SU-DHL-6 (cell line): ENCODE data around the gene ATOH8.

Experiments used
- H2AFZ ChIP-seq: fragments of 200-600 bp; sonication (generic); 2 replicates; pipeline ENCODE4 v1.6.1; 2014; ENCODE audit warnings: low read depth, mild to moderate bottlenecking, moderate library complexity, mixed read lengths, antibody characterized with exemption, low read length; ENCODE audit not compliant: severe bottlenecking
- H3F3A ChIP-seq: fragments of 200-600 bp; shearing (Covaris generic); 2 replicates; pipeline ENCODE4 v1.6.0; 2016; ENCODE audit warnings: antibody characterized with exemption, mild to moderate bottlenecking; ENCODE audit not compliant: insufficient read depth
- H3K27ac ChIP-seq: fragments of 200-600 bp; sonication (generic); 2 replicates; pipeline ENCODE4 v1.5.1; 2016; ENCODE audit warnings: low read depth, mild to moderate bottlenecking, low read length, moderate library complexity, mixed read lengths
- H3K27me3 ChIP-seq: fragments of 200-600 bp; sonication (generic), shearing (Covaris generic); 2 replicates; pipeline ENCODE4 v1.6.0; 2014; ENCODE audit warnings: mild to moderate bottlenecking, low read length
- H3K36me3 ChIP-seq: fragments of 200-600 bp; sonication (generic); 2 replicates; pipeline ENCODE4 v1.6.1; 2014; ENCODE audit warnings: mild to moderate bottlenecking, low read length, mixed read lengths
- H3K4me2 ChIP-seq: fragments of 300-600, 200-600 bp; shearing (Covaris generic), sonication (generic); 2 replicates; pipeline ENCODE4 v1.6.0; 2014; ENCODE audit warnings: low read length, low read depth, mild to moderate bottlenecking; ENCODE audit not compliant: poor library complexity, severe bottlenecking
- H3K4me3 ChIP-seq: fragments of 200-600 bp; sonication (generic); 2 replicates; pipeline ENCODE4 v1.5.1; 2014; ENCODE audit warnings: antibody characterized with exemption, low read length, mild to moderate bottlenecking, mixed read lengths; ENCODE audit not compliant: insufficient read depth, poor library complexity, severe bottlenecking
- H3K79me2 ChIP-seq: fragments of 200-600 bp; sonication (generic); 2 replicates; pipeline ENCODE4 v1.6.1; 2014; ENCODE audit warnings: mild to moderate bottlenecking, low read length, moderate library complexity; ENCODE audit not compliant: insufficient read depth
- H3K9ac ChIP-seq: fragments of 200-600 bp; sonication (generic); 2 replicates; pipeline ENCODE4 v1.7.0; 2014; ENCODE audit warnings: mild to moderate bottlenecking, low read length
- H3K9me2 ChIP-seq: fragments of 200-600 bp; sonication (generic); replicated peaks from 2 replicates; pipeline ENCODE4 v1.6.1; 2014; ENCODE audit warnings: low read length; ENCODE audit not compliant: insufficient read depth
- H3K9me3 ChIP-seq: fragments of 200-600 bp; sonication (generic); 2 replicates; pipeline ENCODE4 v1.6.1; 2014; ENCODE audit warnings: low read length, mixed read lengths; ENCODE audit not compliant: insufficient read depth
- H4K20me1 ChIP-seq: fragments of 200-600 bp; sonication (generic); 2 replicates; pipeline ENCODE4 v1.6.1; 2014; ENCODE audit warnings: low read depth, mild to moderate bottlenecking, antibody characterized with exemption, low read length, moderate library complexity, mixed read lengths
- EZH2phosphoT487 ChIP-seq: fragments of 200-600 bp; sonication (generic), shearing (Covaris generic); conservative IDR thresholded peaks from 2 replicates; pipeline ENCODE4 v1.6.1; 2018; ENCODE audit warnings: mild to moderate bottlenecking, antibody characterized with exemption, low read length, moderate library complexity, mixed read lengths
- TF ChIP-seq, protein P1 (sequence below): fragments of 200-600 bp; sonication (generic); IDR thresholded peaks from one replicate; pipeline ENCODE4 v1.5.1; 2017; ENCODE audit warnings: antibody characterized with exemption, mild to moderate bottlenecking, low read length, moderate library complexity; ENCODE audit not compliant: insufficient read depth, poor library complexity, severe bottlenecking

The ATOH8 gene

DNA sequence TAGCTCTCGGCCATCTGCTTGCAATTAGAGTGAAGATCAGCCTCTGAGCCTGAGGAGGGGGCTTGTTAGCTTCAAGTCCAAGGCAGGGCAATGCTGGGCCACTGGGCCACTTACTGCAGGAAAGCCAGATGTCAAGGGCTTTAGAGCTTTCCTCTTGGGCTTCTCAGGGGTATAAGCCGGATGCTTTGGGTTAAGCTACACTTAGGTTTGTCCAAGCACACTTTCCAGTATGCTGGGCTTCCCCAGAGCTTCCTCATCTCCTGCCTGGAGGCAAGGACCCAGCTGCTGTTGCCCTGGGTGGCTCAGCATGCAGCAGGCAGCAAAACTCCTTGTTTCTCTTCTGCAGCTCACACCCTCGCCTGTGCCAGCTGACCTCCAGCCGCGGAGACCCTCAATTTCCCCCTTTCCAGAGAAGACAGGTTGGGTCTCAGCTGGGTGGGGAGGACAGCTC is 29.0 kb upstream of the ATOH8 start:
- Histone ChIP-seq H3K9me2 (no peaks in the 10 kb centered on the region), H3F3A (no peaks in the 10 kb centered on the region), H3K27me3 (no peaks in the 10 kb centered on the region), H3K9me3 (no peaks in the 10 kb centered on the region), H4K20me1 (no peaks in the 10 kb centered on the region), H3K36me3 (no peaks in the 10 kb centered on the region), H3K79me2 (no peaks in the 10 kb centered on the region), H3K4me3 (no peak overlapping the region), H3K27ac (no peak overlapping the region), H2AFZ (no peak overlapping the region), H3K9ac (no peak overlapping the region), H3K4me2 (no peak overlapping the region)
- no peak for TF ChIP-seq EZH2phosphoT487
- TF ChIP-seq, protein P1, sequence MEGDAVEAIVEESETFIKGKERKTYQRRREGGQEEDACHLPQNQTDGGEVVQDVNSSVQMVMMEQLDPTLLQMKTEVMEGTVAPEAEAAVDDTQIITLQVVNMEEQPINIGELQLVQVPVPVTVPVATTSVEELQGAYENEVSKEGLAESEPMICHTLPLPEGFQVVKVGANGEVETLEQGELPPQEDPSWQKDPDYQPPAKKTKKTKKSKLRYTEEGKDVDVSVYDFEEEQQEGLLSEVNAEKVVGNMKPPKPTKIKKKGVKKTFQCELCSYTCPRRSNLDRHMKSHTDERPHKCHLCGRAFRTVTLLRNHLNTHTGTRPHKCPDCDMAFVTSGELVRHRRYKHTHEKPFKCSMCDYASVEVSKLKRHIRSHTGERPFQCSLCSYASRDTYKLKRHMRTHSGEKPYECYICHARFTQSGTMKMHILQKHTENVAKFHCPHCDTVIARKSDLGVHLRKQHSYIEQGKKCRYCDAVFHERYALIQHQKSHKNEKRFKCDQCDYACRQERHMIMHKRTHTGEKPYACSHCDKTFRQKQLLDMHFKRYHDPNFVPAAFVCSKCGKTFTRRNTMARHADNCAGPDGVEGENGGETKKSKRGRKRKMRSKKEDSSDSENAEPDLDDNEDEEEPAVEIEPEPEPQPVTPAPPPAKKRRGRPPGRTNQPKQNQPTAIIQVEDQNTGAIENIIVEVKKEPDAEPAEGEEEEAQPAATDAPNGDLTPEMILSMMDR: no peak

DNA sequence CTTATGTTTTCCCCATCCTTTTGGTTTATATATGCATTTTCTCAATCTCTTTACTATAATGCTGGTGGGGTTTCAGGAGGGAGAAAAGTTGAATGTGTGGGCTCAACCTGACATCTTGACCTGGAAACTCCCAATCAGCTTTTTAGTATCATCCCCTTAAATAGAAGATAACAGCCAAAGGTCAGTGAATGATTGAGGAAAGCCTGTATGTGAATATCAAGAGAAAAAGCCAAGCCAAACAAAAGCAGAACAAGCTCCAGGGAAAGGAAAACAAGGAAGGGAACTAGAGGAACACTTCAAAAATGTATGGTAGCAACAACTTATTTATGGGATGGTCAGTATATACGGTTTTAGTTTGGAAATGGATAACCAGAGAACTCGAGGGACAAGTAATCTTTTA is 28.3 kb upstream of the ATOH8 start:
- TF ChIP-seq, protein P1: no peak
- TF ChIP-seq EZH2phosphoT487: no peak

DNA sequence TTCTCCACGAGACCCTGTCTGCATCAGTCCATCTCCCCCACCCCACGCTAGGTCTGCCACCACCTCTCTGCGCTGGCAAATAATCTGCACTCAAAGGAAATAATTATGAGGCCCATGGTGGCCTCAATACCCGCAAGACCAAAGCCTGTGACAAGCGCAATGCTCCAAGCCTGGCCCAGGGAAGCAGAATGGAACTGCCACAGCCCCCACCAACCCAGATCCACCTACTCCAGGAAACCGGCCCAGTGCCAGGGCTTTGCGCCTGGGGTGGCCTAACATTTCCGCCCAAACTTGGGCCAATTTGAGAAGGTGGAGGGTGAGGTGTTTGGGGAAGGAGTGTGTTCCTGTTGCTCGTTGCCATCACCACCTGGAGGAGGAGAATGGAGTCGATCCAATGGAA is 26.0 kb upstream of the ATOH8 start:
- no peak overlapping the region for H3K4me3 ChIP-seq

More for the DNA sequence above, 28.3 kb upstream of the ATOH8 start:
- Histone ChIP-seq H3K27ac (no peak overlapping the region), H3K9me3 (no peaks in the 10 kb centered on the region), H3K4me3 (no peak overlapping the region), H3K79me2 (no peaks in the 10 kb centered on the region), H3K9me2 (no peaks in the 10 kb centered on the region), H3F3A (no peaks in the 10 kb centered on the region), H3K27me3 (no peaks in the 10 kb centered on the region), H4K20me1 (no peaks in the 10 kb centered on the region), H3K36me3 (no peaks in the 10 kb centered on the region), H2AFZ (no peak overlapping the region), H3K9ac (no peak overlapping the region), H3K4me2 (no peak overlapping the region)

More for the DNA sequence above, 26.0 kb upstream of the ATOH8 start:
- no peak for TF ChIP-seq EZH2phosphoT487
- TF ChIP-seq, protein P1: no peak
- Histone ChIP-seq H4K20me1 (no peaks in the 10 kb centered on the region), H3K36me3 (no peaks in the 10 kb centered on the region), H2AFZ (no peak overlapping the region), H3K9me2 (no peaks in the 10 kb centered on the region), H3K4me2 (no peak overlapping the region), H3K79me2 (no peaks in the 10 kb centered on the region), H3K9ac (no peak overlapping the region), H3K27me3 (no peaks in the 10 kb centered on the region), H3F3A (no peaks in the 10 kb centered on the region), H3K27ac (no peak overlapping the region), H3K9me3 (no peaks in the 10 kb centered on the region)
